LNCAP (cell line): ENCODE measurements around the gene CEP170B.

Source experiments
- CTCF ChIP-seq: fragments of 450-650 bp; IDR thresholded peaks from 2 replicates; pipeline ENCODE4 v1.5.1; 2017; ENCODE audit warnings: mild to moderate bottlenecking

CEP170B gene

GRCh38 chr14:104898870-104899510 lies 33.9 kb downstream of the CEP170B start:
- TF ChIP-seq CTCF: no peak

GRCh38 chr14:104899781-104900180 lies 34.7 kb downstream of the CEP170B start:
- TF ChIP-seq CTCF: no peak

- no peak for TF ChIP-seq CTCF
These were observed 35.8 kb downstream of the CEP170B start for GRCh38 chr14:104900639-104901512.

GRCh38 chr14:104903990-104904389 lies 38.9 kb downstream of the CEP170B start:
- TF ChIP-seq CTCF: no peak

GRCh38 chr14:104908303-104908702 lies 43.2 kb downstream of the CEP170B start:
- no peak for TF ChIP-seq CTCF

GRCh38 chr14:104912053-104912452 lies 47.0 kb downstream of the CEP170B start:
- TF ChIP-seq CTCF: no peak

GRCh38 chr14:104913435-104913834 lies 48.4 kb downstream of the CEP170B start:
- TF ChIP-seq CTCF: no peak
